Measurements from ENCODE around the gene SLC27A6.

Gene SLC27A6

GRCh38 chr5:129065721-129066120 is 100.4 kb downstream of the SLC27A6 start:
- no peak for DNase-seq

- no peak for DNase-seq
Observed at GRCh38 chr5:129067745-129068144, 102.5 kb downstream of the SLC27A6 start.

GRCh38 chr5:129069292-129069691 is 104.0 kb downstream of the SLC27A6 start:
- no peak for DNase-seq

GRCh38 chr5:129073111-129073510 is 107.8 kb downstream of the SLC27A6 start:
- no peak for DNase-seq

GRCh38 chr5:129074903-129075302 is 109.6 kb downstream of the SLC27A6 start:
- DNase-seq = no peak

GRCh38 chr5:129077433-129078075 is 112.3 kb downstream of the SLC27A6 start:
- DNase-seq = no peak

- no peak for DNase-seq
Observed at GRCh38 chr5:129078247-129078646, 113.0 kb downstream of the SLC27A6 start.

- DNase-seq = no peak
Observed at GRCh38 chr5:129078660-129079059, 113.4 kb downstream of the SLC27A6 start.

- DNase-seq = no peak
Observed at GRCh38 chr5:129079496-129079895, 114.2 kb downstream of the SLC27A6 start.

GRCh38 chr5:129080766-129081165 is 115.5 kb downstream of the SLC27A6 start:
- no peak for DNase-seq

GRCh38 chr5:129082225-129083136 is 117.2 kb downstream of the SLC27A6 start:
- no peak for DNase-seq
